Posterior vena cava (tissue), 2 donors: Measurements from ENCODE around the gene EHD2. TPM values are rescaled to one million over a fixed set of nuclear protein-coding genes. Genes with fewer than 3 reads are reported as not detected.
"Not testable (repeated sequence)": the region's sequence is repeated elsewhere in the genome, so short reads cannot be mapped to it uniquely, and the experiment has no call there.

ENCODE experiments used
- DNase-seq: peaks from one replicate; pipeline ENCODE4 v3.0.0-alpha.2; 2020; ENCODE audit warnings: low spot score
- intact Hi-C, 2 donors: fragments of 100-400 bp; cut with DNase I; formaldehyde crosslinking; loops; one replicate each; pipeline versions ENCODE4 v1.14.1 to v1.14.2; 2022 to 2023
- total RNA-seq, 2 donors: library from RNA; stranded (reverse); fragmentation: NEBNext Ultra II Directional; extraction: Animal tissue kit (Norgen Biotek cat#: 25700); gene quantifications; one replicate each; pipeline ENCODE4 v1.2.1, GENCODE V29; 2021
- donor health status: DM: yes; HTN: yes; CAD: no.
- donor health status: DM: yes; HTN: yes; CAD: no.

Gene EHD2
- total RNA-seq, 2 donors from 2014 or later = 217 to 235 TPM

DNA sequence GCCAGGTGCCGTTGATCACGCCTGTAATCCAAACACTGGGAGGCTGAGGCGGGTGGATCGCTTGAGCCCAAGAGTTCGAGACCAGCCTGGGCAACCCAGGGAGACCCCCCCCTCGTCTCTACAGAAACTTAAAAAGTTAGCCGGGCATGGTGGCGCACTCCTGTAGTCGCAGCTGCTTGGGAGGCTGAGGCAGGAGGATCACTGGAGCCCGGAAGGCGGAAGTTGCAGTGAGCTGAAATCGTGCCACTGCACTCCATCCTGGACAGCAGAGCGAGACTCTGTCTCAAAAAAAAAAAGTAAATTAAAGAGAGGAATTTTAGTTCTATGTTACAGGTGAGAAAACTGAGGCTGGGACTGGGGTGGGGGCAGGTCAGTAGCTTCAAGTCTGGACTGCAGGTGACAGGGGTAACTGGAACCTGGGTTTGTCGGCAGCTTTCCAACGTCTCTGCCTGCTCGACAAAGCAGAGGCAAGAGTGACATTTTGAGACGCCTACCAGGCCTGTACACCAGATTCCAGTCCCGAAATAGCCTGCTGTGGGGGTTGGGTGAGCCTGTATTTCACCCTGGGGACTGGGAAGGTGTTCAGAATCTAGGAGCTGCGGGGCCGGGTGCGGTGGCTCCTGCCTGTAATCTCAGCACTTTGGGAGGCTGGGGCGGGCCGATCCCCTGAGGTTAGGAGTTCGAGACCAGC lies 66.4 kb downstream of the EHD2 start:
- DNase-seq = no peak
- intact Hi-C loops = no loop called here

- no peak for DNase-seq
- intact Hi-C loops = no loop called here
Measured at GRCh38 chr19:47780215-47780551, 67.0 kb downstream of the EHD2 start.

GRCh38 chr19:47781590-47782262 lies 68.5 kb downstream of the EHD2 start:
- intact Hi-C loops = no loop called here
- no peak for DNase-seq

DNA sequence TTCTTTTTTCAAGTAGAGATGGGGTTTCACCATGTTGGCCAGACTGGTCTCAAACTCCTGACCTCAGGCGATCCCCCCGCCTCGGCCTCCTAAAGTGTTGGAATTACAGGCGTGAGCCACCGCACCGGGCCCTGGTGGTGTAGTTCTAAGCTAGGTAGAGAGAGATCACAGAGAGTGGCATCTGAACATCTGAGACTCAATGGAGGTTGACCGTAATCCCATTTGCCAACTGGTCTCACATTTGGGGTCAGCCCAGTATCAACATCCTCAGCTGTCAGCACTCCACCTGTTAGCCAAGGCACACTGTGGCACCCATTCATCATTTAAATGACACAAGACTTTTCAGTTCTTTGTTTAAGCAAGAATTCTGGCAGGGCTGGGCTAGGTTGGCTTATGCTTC lies 73.3 kb downstream of the EHD2 start:
- intact Hi-C loops = loop anchor here in 1 of 2 donors (5.0 kb wide), 1 partner anchor 69 kb away; no protein-coding TSS in a partner anchor
- DNase-seq = no peak

- not testable (repeated sequence) for DNase-seq
- intact Hi-C loops = loop anchor here in 1 of 2 donors (5.0 kb wide), 1 partner anchor 70 kb away; no protein-coding TSS in a partner anchor
Measured at GRCh38 chr19:47787307-47787706, 74.1 kb downstream of the EHD2 start.

GRCh38 chr19:47789811-47790210 lies 76.6 kb downstream of the EHD2 start:
- intact Hi-C loops = loop anchor here in 1 of 2 donors (5.0 kb wide), 1 partner anchor 73 kb away; no protein-coding TSS in a partner anchor
- DNase-seq = not testable (repeated sequence)

- DNase-seq = peak; percentile 93
- intact Hi-C loops = no loop called here
Measured at GRCh38 chr19:47790398-47790814, 77.2 kb downstream of the EHD2 start.

GRCh38 chr19:47792616-47793015 lies 79.4 kb downstream of the EHD2 start:
- no peak for DNase-seq
- intact Hi-C loops = no loop called here

Other genes with a start within 250 kb of the EHD2 start
- gene SLC8A2, start 241.5 kb upstream of the EHD2 start, total RNA-seq = under 1 TPM; 0.56 to 0.67 TPM
- 1 to 10 TPM; 6.5 to 7.9 TPM for gene KPTN, start 229.2 kb upstream of the EHD2 start, total RNA-seq
- gene NAPA, start 198.4 kb upstream of the EHD2 start, total RNA-seq = 10 to 100 TPM; 75.8 to 83.8 TPM
- under 1 TPM; 0.19 to 0.24 TPM for gene ZNF541, start 140.3 kb upstream of the EHD2 start, total RNA-seq
- gene BICRA, start 104.3 kb upstream of the EHD2 start, total RNA-seq = 10 to 100 TPM; 12.0 to 15.4 TPM
- gene NOP53, start 32.1 kb downstream of the EHD2 start, total RNA-seq = 100 to 1,000 TPM; 184 to 201 TPM
- gene SELENOW, start 65.3 kb downstream of the EHD2 start, total RNA-seq = 100 to 1,000 TPM; 404 to 512 TPM
- not detected for gene TPRX1, start 91.1 kb downstream of the EHD2 start, total RNA-seq
- not detected for gene CRX, start 108.5 kb downstream of the EHD2 start, total RNA-seq
- gene TPRX2, start 145.8 kb downstream of the EHD2 start, total RNA-seq = not detected
- gene SULT2A1, start 172.9 kb downstream of the EHD2 start, total RNA-seq = not detected